Endothelial cell of umbilical vein (primary cell): ENCODE data around the gene DIS3. TPM values are rescaled to one million over a fixed set of nuclear protein-coding genes. Genes with fewer than 3 reads are reported as not detected.

ENCODE experiments used
- BruUV-seq: library from RNA; stranded (reverse); fragments of 400-500 nt; replicated peaks from 2 replicates; lab custom pipeline; 2021; lab: Mats Ljungman, UMichigan
- CTCF ChIA-PET: fragments of 300-600, 350-600 bp; sonication (Branson Sonifier 250); formaldehyde crosslinking; loops from one replicate; lab custom pipeline; 2021; ENCODE audit warnings: antibody characterized with exemption, inconsistent platforms; lab: Charles Lee
- POLR2A ChIA-PET: fragments of 300-600, 350-600 bp; sonication (Branson Sonifier 250); formaldehyde crosslinking; loops from one replicate; lab custom pipeline; 2021; ENCODE audit warnings: antibody characterized with exemption, inconsistent platforms; lab: Charles Lee
- DNase-seq: peaks from one replicate; pipeline ENCODE4 v3.0.0-alpha.2; 2011; ENCODE audit warnings: low read depth, low spot score
- FAIRE-seq: peaks from 2 replicates; lab custom pipeline; 2011; peaks lifted over from hg19 to GRCh38; lab: Jason Lieb, UNC
- H2AFZ ChIP-seq: 2 replicates; pipeline ENCODE4 v1.6.0; 2012; ENCODE audit warnings: low read depth, low read length, control low read depth, inconsistent platforms
- H3K27ac ChIP-seq: 2 replicates; pipeline ENCODE4 v1.5.1; 2011; ENCODE audit warnings: low read depth, mild to moderate bottlenecking, control low read depth, low read length, moderate library complexity; ENCODE audit not compliant: insufficient read depth
- H3K27me3 ChIP-seq, 2 experiments: 2 replicates each; pipeline versions ENCODE4 v1.6.0 to v1.6.1; 2011; ENCODE audit warnings: low read length in 2 of 2, mixed read lengths in 1 of 2; ENCODE audit not compliant: control insufficient read depth in 2 of 2, insufficient read depth in 2 of 2
- H3K36me3 ChIP-seq, 2 experiments: 2 replicates in 1 of 2; 3 replicates in 1 of 2; pipeline ENCODE4 v1.5.1; 2011; ENCODE audit warnings: low read length in 2 of 2, mild to moderate bottlenecking in 1 of 2, moderate library complexity in 1 of 2; ENCODE audit not compliant: control insufficient read depth in 2 of 2, insufficient read depth in 2 of 2; ENCODE audit errors: extremely low read depth in 1 of 2
- H3K4me1 ChIP-seq: 3 replicates; pipeline ENCODE4 v1.5.1; 2011; ENCODE audit warnings: mild to moderate bottlenecking, low read length; ENCODE audit not compliant: control insufficient read depth, insufficient read depth; ENCODE audit errors: extremely low read depth
- H3K4me2 ChIP-seq: 2 replicates; pipeline ENCODE4 v1.6.1; 2011; ENCODE audit warnings: low read length, control low read depth, mixed read lengths; ENCODE audit not compliant: insufficient read depth
- H3K4me3 ChIP-seq, 3 experiments: fragments of 200-600 bp in 1 of 3; sonication (generic), shearing (Covaris generic) in 1 of 3; replicated peaks in 1 of 3; 2 replicates each; pipeline ENCODE4 v1.5.1; 2011 to 2016; ENCODE audit warnings: control low read depth in 3 of 3, low read length in 3 of 3, mild to moderate bottlenecking in 2 of 3, inconsistent platforms in 1 of 3, low read depth in 1 of 3, moderate library complexity in 1 of 3; ENCODE audit not compliant: insufficient read depth in 1 of 3
- H3K79me2 ChIP-seq: 2 replicates; pipeline ENCODE4 v1.6.0; 2012; ENCODE audit warnings: low read length, inconsistent platforms; ENCODE audit not compliant: control insufficient read depth, insufficient read depth
- H3K9ac ChIP-seq: replicated peaks from 2 replicates; pipeline ENCODE3; 2011; ENCODE audit warnings: low read length, control low read depth; ENCODE audit not compliant: insufficient read depth; ENCODE audit errors: extremely low read depth
- H3K9me1 ChIP-seq: replicated peaks from 3 replicates; pipeline ENCODE4 v1.6.0; 2011; ENCODE audit warnings: mild to moderate bottlenecking, low read length; ENCODE audit not compliant: control insufficient read depth, insufficient read depth; ENCODE audit errors: extremely low read depth
- H3K9me3 ChIP-seq: replicated peaks from 2 replicates; pipeline ENCODE4 v1.5.1; 2012; ENCODE audit warnings: low read length, inconsistent platforms; ENCODE audit not compliant: control insufficient read depth, insufficient read depth
- H4K20me1 ChIP-seq: replicated peaks from 2 replicates; pipeline ENCODE3; 2011; ENCODE audit warnings: mild to moderate bottlenecking, low read length; ENCODE audit not compliant: control insufficient read depth, insufficient read depth; ENCODE audit errors: extremely low read depth
- EZH2 ChIP-seq: IDR thresholded peaks from 2 replicates; pipeline ENCODE4 v1.6.1; 2012; ENCODE audit warnings: borderline replicate concordance, low read depth, mild to moderate bottlenecking, moderate library complexity, low read length, inconsistent platforms; ENCODE audit not compliant: severe bottlenecking
- FOS ChIP-seq: IDR thresholded peaks from 2 replicates; pipeline ENCODE4 v1.6.1; 2011; ENCODE audit warnings: mild to moderate bottlenecking, low read length, moderate library complexity, borderline replicate concordance; ENCODE audit not compliant: insufficient read depth
- GATA2 ChIP-seq: IDR thresholded peaks from 2 replicates; pipeline ENCODE4 v1.7.0; 2011; ENCODE audit warnings: low read depth, mild to moderate bottlenecking, moderate library complexity, mixed read lengths, low read length; ENCODE audit not compliant: insufficient read length, insufficient read depth
- JUN ChIP-seq: IDR thresholded peaks from 2 replicates; pipeline ENCODE4 v1.6.1; 2011; ENCODE audit warnings: borderline replicate concordance, low read depth; ENCODE audit not compliant: insufficient read length, insufficient read depth
- MYC ChIP-seq: IDR thresholded peaks from one replicate; pipeline ENCODE4 v1.6.1; 2011; ENCODE audit warnings: mild to moderate bottlenecking, low read depth, low read length
- POLR2A ChIP-seq: IDR thresholded peaks from 2 replicates; pipeline ENCODE4 v1.6.1; 2012; ENCODE audit warnings: low read depth, mild to moderate bottlenecking, control low read depth, low read length
- POLR2AphosphoS5 ChIP-seq: IDR thresholded peaks from 2 replicates; pipeline ENCODE4 v1.6.1; 2012; ENCODE audit warnings: low read depth, mild to moderate bottlenecking, control low read depth, low read length, moderate library complexity; ENCODE audit not compliant: insufficient read depth
- dilution Hi-C: fragments of 300-500 bp; cut with MboI; formaldehyde crosslinking; loops from one replicate; pipeline ENCODE4 v1.15.0; 2019; ENCODE audit warnings: low sequenced_read_pairs; ENCODE audit not compliant: extremely low pct_ligation_motif_present
- intact Hi-C: fragments of 100-400 bp; cut with micrococcal nuclease; formaldehyde crosslinking; loops from one replicate; pipeline ENCODE4 v1.10.0; 2022
- polyA plus RNA-seq, 4 experiments: library from polyadenylated mRNA; depleted of rRNA in 3 of 4; stranded (reverse) in 3 of 4; unstranded in 1 of 4; fragments of >200 nt; gene quantifications; 2 replicates each; pipeline versions ENCODE4 v1.2.1 to v1.2.3, GENCODE V29; 2011 to 2012; ENCODE audit warnings: missing spikeins in 1 of 4
- total RNA-seq: library from RNA; stranded (reverse); gene quantifications from 2 replicates; pipeline ENCODE4 v1.2.3, GENCODE V29; 2021
- TF ChIP-seq, protein P1 (sequence below), 2 donors: IDR thresholded peaks; 1 replicate in 1 of 2; 2 replicates in 1 of 2; pipeline ENCODE4 v1.5.1; 2011; ENCODE audit warnings: low read length in 2 of 2, mild to moderate bottlenecking in 2 of 2, moderate library complexity in 2 of 2, control low read depth in 1 of 2, inconsistent platforms in 1 of 2, low read depth in 1 of 2; ENCODE audit not compliant: insufficient read depth in 1 of 2; ENCODE audit errors: extremely low read depth in 1 of 2
- TF ChIP-seq, protein P2 (sequence below): IDR thresholded peaks from 2 replicates; pipeline ENCODE4 v1.6.1; 2011; ENCODE audit not compliant: insufficient read depth, insufficient read length

Gene DIS3
- total and polyA plus RNA-seq, 2 donors (not counting 3 experiments of a cell fraction or from before 2014, with no cell fraction given), result 12.4 to 31.4 TPM

DNA sequence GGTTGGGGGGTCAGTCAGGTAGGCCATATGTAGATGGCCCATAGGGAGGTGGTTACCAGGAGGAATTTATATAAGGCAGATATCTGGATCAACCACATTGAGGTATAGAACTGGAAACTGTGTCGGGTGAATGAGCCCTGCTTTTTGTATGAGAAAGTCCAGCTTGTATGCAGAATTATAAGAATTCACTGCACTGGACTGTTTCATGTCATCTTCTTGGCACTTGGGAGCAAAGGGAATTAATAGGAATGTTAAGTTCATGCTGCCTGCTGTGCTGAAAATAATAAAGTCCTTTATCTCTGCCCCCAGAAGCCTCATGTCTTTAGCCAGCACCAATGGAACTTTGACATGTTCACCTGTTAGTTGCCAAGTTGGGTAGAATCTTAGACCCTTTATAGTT, 41.7 kb downstream of the DIS3 start:
- no peaks in the 10 kb centered on the region for H3K9me1 ChIP-seq
- H3K4me1 ChIP-seq, result no peaks in the 10 kb centered on the region
- BruUV-seq, result no TSS peak
- DNase-seq (no peak), FAIRE-seq (no peak)
- H2AFZ ChIP-seq, result no peak overlapping the region
- peaks cover 26% of the 10 kb centered on the region for H3K79me2 ChIP-seq
- H3K9ac ChIP-seq, result no peak overlapping the region
- dilution Hi-C loops, result no loop called here
- no peak overlapping the region for H3K4me3 ChIP-seq
- H3K4me2 ChIP-seq, result no peak overlapping the region
- POLR2A ChIA-PET, result no interaction called here
- H3K9me3 ChIP-seq, result no peaks in the 10 kb centered on the region
- no peak for TF ChIP-seq JUN
- TF ChIP-seq POLR2AphosphoS5, result no peak
- TF ChIP-seq, protein P1, sequence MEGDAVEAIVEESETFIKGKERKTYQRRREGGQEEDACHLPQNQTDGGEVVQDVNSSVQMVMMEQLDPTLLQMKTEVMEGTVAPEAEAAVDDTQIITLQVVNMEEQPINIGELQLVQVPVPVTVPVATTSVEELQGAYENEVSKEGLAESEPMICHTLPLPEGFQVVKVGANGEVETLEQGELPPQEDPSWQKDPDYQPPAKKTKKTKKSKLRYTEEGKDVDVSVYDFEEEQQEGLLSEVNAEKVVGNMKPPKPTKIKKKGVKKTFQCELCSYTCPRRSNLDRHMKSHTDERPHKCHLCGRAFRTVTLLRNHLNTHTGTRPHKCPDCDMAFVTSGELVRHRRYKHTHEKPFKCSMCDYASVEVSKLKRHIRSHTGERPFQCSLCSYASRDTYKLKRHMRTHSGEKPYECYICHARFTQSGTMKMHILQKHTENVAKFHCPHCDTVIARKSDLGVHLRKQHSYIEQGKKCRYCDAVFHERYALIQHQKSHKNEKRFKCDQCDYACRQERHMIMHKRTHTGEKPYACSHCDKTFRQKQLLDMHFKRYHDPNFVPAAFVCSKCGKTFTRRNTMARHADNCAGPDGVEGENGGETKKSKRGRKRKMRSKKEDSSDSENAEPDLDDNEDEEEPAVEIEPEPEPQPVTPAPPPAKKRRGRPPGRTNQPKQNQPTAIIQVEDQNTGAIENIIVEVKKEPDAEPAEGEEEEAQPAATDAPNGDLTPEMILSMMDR (IDR thresholded peaks at IDR 0.05; ENCODE audit: extremely low read depth in 1 of 2, insufficient read depth in 1 of 2, low read depth in 1 of 2, low read length in 2 of 2), result no peak
- no peak for TF ChIP-seq EZH2
- TF ChIP-seq POLR2A, result no peak
- TF ChIP-seq MYC, result no peak
- no peak for TF ChIP-seq FOS
- TF ChIP-seq, protein P2, sequence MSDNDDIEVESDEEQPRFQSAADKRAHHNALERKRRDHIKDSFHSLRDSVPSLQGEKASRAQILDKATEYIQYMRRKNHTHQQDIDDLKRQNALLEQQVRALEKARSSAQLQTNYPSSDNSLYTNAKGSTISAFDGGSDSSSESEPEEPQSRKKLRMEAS, result no peak
- no peak for TF ChIP-seq GATA2
- CTCF ChIA-PET, result no interaction called here
- H3K36me3 ChIP-seq, result peaks cover 0 to 13% of the 10 kb centered on the region in 2 experiments
- H3K27me3 ChIP-seq, result no peaks in the 10 kb centered on the region
- H3K27ac ChIP-seq, result no peak overlapping the region
- intact Hi-C loops, result no loop called here
- no peaks in the 10 kb centered on the region for H4K20me1 ChIP-seq
